Omental fat pad (tissue), 4 donors: Measurements from ENCODE around the gene PPM1L. TPM values are rescaled to one million over a fixed set of nuclear protein-coding genes. Genes with fewer than 3 reads are reported as not detected.

Experiments used
- ATAC-seq: fragments of 150-250 bp; one replicate; pipeline ENCODE4 v1.9.1; 2016; ENCODE audit warnings: mild to moderate bottlenecking, moderate library complexity; ENCODE audit not compliant: low FRiP score
- DNase-seq: peaks from one replicate; pipeline ENCODE4 v3.0.0-alpha.2; 2019; ENCODE audit warnings: low spot score
- total RNA-seq, 4 donors: library from RNA; depleted of rRNA; stranded (reverse); fragments of >200 nt; gene quantifications; one replicate each; pipeline ENCODE4 v1.1.0, GENCODE V29; 2016
- TF ChIP-seq, protein P1 (sequence below), 3 donors: fragments of 450-650 bp; IDR thresholded peaks; one replicate each; pipeline ENCODE4 v1.5.1; 2016 to 2017; ENCODE audit warnings: antibody characterized with exemption in 3 of 3, mild to moderate bottlenecking in 3 of 3, moderate library complexity in 2 of 3

PPM1L gene
- total RNA-seq, 4 donors from 2014 or later: 13.5 to 30.4 (median 18.0) TPM

DNA sequence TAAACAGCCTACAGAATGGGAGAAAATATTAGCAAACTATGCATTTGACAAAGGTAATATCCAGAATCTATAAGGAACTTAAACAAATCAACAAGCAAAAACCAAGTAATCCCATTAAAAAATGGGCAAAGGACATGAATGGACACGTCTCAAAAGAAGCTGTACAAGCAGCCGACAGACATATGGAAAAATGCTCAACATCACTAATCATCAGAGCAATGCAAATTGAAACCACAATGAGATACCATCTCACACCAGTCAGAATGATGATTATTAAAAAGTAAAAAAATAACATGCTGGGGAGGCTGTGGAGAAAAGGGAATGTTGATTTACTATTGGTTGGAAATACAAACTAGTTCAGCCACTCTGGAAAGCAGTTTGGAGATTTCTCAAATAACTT, 30.7 kb upstream of the PPM1L start:
- TF ChIP-seq, protein P1, sequence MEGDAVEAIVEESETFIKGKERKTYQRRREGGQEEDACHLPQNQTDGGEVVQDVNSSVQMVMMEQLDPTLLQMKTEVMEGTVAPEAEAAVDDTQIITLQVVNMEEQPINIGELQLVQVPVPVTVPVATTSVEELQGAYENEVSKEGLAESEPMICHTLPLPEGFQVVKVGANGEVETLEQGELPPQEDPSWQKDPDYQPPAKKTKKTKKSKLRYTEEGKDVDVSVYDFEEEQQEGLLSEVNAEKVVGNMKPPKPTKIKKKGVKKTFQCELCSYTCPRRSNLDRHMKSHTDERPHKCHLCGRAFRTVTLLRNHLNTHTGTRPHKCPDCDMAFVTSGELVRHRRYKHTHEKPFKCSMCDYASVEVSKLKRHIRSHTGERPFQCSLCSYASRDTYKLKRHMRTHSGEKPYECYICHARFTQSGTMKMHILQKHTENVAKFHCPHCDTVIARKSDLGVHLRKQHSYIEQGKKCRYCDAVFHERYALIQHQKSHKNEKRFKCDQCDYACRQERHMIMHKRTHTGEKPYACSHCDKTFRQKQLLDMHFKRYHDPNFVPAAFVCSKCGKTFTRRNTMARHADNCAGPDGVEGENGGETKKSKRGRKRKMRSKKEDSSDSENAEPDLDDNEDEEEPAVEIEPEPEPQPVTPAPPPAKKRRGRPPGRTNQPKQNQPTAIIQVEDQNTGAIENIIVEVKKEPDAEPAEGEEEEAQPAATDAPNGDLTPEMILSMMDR (IDR thresholded peaks at IDR 0.05): no peak
- ATAC-seq: no peak
- DNase-seq: no peak

DNA sequence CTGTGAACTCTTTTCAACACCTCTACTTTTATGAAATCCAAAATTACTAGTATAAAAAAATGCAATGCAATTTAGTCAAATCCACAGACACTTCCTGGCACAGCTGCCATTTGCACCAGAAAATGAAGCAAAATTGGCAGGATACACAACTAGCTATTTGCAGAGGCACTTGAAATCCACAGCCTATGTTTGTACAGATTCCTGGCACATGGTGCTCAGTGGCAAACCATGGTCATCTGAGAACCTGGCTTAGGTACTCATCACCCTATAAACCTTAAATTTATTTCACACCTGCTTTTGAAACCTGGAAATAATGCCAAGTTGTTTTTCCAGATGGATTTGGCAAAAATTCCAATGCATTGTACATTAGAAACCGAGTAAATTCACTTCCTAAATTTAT, 20.2 kb upstream of the PPM1L start:
- ATAC-seq (no peak), DNase-seq (no peak)
- TF ChIP-seq, protein P1 (IDR thresholded peaks at IDR 0.05): no peak

DNA sequence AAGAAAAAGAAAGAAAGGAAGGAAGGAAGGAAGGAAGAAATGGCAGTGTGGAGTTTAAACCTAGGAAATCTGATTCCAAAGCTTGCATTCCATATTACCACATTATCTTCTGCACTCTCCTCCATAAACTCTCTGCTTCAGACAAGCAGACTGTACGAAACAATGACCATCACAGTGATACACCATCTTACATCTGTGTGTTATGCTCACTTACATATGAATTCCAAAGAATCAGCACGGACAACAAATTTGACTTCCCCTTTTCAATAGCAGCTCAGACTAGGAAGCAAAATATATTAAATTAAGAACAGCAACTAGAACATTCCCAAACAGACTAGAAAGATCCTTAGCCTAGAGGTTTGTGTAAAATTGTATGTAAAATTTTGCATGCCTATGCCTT, 18.0 kb upstream of the PPM1L start:
- TF ChIP-seq, protein P1 (IDR thresholded peaks at IDR 0.05): no peak
- DNase-seq: no peak
- ATAC-seq: no peak

DNA sequence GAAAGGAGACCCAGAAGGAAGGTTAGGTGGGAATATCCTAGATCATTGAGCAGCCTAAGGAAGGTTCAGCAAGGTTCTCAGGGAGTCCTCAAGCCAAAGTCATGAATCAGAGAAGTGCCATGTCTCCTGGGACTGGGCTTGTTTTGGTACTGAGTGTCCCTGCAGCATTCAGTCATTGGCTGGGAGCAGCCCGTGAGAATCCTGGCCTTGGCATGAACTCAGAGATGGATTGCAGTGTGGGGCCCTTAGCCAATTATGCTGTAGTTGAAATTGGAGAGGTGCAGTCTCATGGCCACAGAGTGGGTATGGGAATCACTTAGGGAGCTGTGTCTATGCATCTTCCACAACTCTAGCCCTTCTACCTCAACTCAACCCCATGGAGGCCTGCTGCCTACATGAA, 17.0 kb upstream of the PPM1L start:
- DNase-seq (no peak), ATAC-seq (no peak)
- TF ChIP-seq, protein P1 (IDR thresholded peaks at IDR 0.05): no peak

DNA sequence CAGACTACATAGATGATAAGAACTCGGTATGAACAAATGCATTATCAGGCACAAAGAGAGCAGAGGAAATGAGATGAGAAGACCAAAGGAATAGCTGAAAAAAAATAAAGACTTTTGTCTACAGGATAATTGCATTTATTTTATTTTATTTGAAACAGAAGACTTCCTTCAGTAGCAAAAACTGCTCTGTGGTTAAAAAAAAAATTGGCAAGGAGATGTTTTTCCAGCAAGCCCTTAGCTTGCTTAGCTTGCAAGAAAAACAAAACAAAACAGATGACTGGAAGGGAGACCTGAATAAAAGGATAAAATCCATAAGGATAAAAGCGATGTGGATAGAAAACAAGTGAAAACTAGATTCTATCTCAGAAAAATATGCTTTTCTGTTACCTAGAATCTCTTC, 9.1 kb upstream of the PPM1L start:
- DNase-seq (no peak), ATAC-seq (no peak)
- TF ChIP-seq, protein P1 (IDR thresholded peaks at IDR 0.05): no peak

DNA sequence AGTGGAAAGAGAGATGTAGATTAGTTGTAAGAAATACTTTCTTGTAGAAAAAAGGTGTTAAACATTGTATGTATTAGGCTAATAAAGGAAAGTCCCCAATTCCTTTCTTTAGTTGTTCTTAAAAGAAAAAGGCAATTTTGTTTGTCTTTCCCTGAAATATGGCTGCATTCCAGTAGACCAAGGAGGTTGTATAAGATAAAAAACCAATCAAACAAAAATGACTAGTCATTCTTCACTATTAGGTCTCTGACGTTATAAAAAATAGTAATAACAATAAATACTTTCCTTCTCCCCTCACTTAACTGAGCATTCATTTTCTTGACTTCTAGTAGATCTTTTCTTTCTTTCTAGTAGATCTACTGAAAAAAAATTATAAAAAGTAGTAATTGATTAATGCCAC, 8.6 kb upstream of the PPM1L start:
- ATAC-seq: no peak
- no peak for DNase-seq
- TF ChIP-seq, protein P1 (IDR thresholded peaks at IDR 0.05): no peak

DNA sequence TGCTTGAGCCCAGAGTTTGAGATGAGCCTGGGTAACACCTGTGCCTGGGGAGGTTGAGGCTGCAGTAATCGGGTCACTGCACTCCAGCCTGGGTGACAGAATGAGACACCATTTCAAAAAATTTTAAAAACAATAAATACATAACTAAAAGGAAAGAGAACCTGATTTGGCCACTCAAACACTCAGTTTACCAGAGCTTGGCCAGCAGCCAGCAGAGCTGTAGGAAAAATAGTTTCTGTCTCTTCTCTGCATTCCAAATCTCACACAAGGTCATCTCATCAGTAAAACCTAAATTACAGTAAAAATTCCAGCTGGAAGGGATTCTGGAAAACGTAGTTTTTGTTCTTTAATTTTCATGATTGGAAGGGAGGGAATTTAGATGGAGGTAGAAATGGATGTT, 7.8 kb upstream of the PPM1L start:
- TF ChIP-seq, protein P1 (IDR thresholded peaks at IDR 0.05): no peak
- ATAC-seq: no peak
- no peak for DNase-seq
